HPDE6-E6E7 (cell line): ENCODE results near the gene PER1.
"Not testable (repeated sequence)": the region's sequence is repeated elsewhere in the genome, so short reads cannot be mapped to it uniquely, and the experiment has no call there.

Experiments used
- DNase-seq: peaks from one replicate; pipeline ENCODE4 v3.0.0; 2011; ENCODE audit warnings: missing footprints; ENCODE audit errors: extremely low spot score

PER1 gene

GRCh38 chr17:8152112-8152775 is at the start of gene PER1:
Gene PER1 (minus strand): TSS chr17:8152404. CDS start chr17:8150706, 1,698 bp downstream.
- peak; percentile 84 for DNase-seq

DNA sequence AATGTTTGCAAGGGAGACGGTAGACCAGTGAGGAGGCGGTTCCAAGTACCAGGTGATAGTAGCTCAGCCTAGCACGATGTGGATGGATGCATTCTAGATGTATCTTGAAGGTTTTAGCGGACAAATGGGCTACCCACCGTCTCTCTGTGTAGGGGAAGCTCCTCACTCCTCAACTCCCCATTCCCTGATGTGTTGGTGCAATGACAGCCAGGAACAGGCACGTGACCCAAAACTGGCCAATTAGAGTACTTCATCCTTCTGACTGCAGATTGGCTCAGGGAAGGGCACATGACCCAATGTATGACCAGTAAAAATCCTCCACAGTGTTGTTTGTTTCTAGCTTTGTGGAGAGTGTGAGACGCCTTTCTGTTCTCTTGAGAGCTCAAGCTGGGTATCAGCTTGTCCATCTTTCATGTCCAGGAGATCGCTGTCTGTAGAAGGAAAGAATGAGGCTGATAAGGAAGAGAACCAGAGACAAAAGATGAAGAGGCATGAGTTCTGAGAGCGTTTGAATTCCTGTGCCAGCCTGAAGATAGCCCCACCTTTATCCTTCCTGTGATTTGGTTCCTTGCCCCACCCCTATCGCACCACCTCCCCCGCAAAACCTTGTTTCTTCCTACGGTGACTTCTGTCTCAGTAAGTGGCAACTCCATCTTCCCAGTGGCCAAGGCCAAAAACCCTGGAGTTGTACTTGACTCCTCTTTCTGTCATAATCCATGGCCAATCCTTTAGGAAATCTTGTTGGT is 40.0 kb upstream of the PER1 start:
- DNase-seq: peak; percentile 63

DNA sequence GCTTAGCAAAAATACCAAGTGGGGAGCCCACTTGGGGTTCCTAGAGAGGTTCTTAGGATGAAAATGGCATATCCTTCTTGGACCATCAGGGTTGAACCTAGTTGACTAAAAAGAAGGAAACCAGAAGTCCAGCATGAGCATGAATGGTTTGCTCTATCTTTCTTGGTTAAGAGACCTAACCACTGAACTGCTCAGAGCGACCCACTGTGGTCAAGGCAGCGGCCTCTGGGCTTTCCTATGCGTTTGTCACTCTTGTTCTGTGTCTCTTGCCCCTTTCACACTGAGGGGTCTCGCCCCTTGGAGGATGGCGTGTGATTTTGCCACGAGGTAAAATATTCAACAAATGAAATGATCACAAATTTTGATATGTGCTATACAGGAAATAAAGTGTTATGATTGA is 38.3 kb upstream of the PER1 start:
- no peak for DNase-seq

DNA sequence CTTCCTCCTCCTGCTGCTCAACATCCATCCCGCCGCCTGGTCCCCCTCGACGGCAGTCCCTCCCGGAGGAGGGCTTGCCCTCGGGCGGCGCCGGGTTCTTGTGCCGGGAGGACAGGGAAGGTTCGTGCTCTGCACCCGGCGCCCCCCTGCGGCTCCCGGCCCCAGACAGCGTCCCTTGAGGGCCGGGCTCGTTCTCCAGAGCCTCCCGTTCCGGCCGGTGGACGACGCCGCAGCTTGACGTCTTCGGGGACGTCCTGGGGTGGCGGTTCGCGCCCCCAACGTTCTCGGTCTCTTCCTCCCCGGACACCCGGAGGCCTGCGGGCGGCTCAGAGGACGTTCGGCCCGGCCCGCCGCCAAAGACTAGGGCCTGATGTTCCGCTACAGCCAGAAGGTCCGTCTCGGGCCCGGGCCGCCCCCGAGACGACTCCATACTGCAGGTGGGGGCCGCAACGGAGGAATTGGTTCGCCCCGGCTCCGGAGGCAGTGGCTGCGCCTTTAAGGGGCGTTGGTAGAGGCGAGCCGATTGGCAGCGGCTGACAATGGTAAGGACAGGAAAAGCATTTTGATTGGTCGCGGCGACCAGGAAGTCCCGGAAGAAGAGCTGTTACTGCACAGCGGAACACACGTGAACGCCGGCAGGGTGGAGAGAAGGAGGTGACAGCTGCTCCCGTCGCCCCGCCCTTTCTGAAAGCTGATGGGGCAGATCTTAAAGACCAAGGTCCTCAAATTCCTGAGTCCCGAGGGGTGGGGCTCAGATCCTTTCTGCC is 37.7 kb upstream of the PER1 start, which contains the start of gene BORCS6:
Gene BORCS6, minus strand, starts transcription at position 470 of the 767 bp plus-strand sequence. Its CDS starts 40 bp downstream, at position 430.
- peak; percentile 81 for DNase-seq

GRCh38 chr17:8189041-8189710 is 37.0 kb upstream of the PER1 start:
- no peak for DNase-seq

DNA sequence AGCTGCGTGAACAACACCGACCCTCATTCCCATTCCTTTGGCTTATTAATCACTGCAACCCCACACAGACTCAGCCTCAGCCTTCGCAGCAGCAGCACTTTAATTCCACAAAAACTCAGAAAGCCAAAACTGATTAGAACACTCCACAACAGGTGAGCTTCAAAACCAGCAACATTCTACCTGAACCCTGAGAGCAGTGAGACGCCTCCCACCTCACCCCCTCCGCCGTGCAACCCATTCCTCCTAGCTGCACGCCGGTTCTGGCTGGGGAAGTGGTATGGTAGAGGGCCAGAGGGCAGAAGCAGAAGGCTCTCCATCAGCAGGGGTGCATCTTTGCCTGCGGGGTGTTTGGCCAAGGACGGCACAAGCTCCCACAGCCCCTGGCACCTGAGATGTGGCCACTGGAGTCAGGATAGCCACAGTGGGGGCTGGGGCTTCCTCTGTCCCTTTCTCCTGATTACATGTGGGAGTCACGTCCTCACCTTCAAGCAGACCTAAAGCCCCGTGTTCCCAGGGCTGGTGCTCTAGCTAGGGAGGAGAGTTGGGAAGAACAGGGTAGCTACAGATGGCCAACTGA is 36.1 kb upstream of the PER1 start:
- DNase-seq: no peak

DNA sequence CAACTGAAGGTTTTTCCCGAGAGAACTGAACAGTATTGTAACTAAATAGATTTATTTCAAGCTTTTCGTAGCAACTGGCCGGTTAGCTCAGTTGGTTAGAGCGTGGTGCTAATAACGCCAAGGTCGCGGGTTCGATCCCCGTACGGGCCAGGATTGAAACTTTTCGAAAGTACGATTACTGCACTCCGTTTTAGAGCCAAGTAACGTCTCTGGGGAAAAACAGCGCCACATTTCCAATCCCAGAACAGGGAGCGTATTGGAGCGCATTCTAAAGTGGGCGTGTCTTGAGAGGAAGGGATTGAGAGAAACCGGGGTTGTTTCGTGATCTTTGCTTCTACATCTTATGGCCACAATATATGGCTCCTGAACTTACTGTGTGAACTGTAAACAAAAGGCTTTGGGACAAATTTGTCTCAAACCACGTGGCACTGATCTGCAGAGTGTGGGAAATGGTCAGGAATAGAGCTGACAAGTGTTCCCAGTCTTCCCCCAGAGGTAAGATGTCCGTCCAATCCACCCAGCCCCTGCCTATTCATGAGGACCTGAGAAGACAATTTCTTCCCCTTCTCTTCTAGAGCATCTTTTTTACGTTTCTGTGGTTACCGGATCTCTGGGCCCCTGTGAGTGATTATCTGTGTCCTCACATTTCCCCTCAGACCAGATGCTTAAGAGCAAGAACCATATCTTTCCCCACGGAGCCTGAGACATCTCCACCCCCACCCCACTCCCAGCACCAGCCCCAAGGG is 35.5 kb upstream of the PER1 start:
- DNase-seq: peak; percentile 69

GRCh38 chr17:8186787-8187516 is 34.7 kb upstream of the PER1 start:
- DNase-seq: peak; percentile 71

DNA sequence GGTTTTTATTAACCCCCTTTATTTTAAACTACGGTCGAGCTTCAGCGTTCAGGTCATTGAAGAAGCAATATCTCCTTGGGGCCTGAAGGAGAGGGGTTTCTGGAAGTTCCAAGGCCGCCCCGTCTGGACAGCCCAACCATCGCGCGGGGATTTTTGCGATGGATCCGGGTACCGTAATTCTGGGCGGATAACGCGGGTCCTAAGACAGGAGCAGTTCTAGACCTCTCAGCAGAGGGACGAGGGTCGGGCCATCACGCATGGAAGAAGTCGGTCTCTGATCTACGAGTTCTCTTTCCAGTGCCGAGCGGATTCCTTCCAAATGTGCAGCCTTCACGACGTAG is 34.2 kb upstream of the PER1 start:
- no peak for DNase-seq

DNA sequence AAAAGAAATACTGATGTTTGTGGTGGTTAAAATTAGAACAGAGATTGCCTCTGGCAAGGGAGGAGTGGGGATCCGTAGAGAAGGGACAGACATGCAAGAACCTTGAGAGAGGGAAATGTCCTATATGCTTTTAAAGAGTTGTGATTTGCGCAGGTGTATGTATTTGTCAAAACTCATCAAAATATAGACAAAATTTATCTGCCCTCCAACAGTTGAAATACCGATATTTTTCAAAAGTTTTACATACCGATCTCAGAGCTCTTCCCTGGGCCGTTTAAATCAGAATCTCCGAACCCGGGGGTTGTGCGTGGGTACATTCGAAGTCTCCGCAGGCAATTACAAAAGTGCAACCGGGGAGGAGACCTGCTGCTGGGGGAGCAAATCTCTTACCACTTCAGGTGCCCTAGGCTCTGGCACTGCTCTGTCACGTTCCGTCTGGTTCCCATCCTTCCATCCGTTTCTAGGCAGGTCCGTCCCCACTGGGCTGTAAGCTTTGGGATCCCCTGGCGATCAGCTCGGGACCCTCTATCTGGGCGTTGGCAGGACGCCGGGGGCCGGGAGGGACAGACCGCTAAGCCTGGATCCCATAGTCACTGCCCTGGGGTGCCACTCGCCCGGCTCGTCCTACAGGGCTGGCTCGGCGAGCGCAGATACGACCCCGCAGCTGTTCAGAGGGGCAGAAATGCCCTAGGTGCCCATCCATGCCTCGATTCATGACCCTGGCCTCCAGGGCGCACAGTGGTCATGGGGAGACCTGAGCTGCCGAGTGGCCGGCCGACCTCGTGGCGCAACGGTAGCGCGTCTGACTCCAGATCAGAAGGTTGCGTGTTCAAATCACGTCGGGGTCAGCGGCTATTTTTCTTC is 33.6 kb upstream of the PER1 start:
- no peak for DNase-seq

GRCh38 chr17:8176998-8177731 is 25.0 kb upstream of the PER1 start:
- DNase-seq: no peak

DNA sequence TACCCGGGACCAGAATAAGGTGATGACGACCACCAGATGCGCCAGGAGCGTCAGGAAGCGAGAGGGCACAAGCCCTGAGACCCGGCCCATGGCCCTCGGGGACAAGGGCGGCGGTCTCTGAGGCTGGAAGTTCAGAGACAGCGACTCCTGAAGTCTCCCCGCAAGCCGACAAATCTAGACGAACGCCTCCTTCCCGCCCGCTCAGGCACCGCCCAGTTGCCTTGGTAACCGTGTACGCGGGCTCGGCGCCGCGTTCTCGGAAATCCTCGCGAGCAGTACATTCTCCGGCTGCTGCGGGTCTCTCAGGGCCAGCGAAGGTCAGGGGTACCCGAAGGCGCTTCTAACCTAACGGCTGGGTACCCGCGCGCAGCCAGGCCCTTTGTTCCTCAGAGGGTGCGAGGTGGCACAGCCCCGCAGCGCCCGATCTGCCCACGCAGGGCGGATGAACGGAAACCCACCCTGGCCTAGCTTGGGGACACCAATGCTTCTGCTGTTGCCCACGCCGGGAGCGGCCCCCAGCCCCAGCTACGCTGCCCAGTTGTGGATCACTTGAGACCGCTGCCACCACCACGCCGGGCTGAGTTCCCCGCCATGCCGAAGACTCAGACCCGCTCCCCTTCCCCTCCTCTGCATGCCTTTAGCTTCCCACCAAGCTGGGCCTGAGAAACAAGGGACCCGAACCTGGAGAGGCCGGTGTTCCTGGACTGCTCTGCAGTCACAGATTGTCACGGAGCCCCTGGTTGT is 24.2 kb upstream of the PER1 start, which contains the start of gene TMEM107:
Gene TMEM107, minus strand, starts transcription at position 184 of the 744 bp plus-strand sequence. Its CDS starts 94 bp downstream, at position 90.
- peak; percentile 64 for DNase-seq

- no peak for DNase-seq
These were observed 23.6 kb upstream of the PER1 start for GRCh38 chr17:8175795-8176196.

DNA sequence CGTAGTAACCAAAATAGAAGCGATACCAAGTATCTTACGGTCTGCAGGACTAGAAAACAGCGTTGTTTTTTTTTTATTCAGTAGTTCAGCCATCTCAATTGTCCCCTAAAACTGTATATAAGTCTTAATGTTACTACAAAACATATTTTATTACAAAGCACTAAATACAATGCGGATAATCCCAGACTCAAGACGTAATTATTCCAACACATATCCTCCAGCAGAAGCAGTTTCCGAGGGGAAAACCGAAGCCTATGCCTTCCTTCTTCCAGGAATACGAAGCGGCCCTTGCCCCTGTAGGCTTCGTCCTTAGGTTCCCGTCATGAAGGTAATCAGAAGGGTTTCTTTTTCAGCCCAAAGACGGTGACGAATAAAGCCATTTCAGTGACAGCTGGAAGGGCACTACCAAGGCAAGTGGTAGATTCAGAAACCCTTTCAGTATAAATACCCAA is 21.7 kb upstream of the PER1 start:
- DNase-seq: no peak

GRCh38 chr17:8173056-8173870 is 21.1 kb upstream of the PER1 start:
- peak; percentile 50 for DNase-seq

DNA sequence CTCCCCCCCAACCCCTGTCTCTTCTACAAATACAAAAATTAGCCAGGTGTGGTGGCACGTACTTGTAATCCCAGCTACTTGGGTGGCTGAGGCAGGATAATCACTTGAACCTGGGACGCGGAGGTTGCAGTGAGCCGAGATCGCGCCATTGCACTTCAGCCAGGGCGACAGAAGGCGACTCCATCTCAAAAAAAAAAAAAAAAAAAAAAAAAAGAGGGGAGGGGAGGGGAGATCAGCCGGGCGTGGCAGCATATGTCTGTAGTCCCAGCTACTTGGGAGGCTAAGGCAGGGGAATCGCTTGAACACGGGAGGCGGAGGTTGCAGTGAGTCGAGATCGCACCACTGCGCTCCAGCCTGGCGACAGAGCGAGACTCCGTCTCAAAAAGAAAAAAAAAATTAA is 18.0 kb upstream of the PER1 start:
- not testable (repeated sequence) for DNase-seq

DNA sequence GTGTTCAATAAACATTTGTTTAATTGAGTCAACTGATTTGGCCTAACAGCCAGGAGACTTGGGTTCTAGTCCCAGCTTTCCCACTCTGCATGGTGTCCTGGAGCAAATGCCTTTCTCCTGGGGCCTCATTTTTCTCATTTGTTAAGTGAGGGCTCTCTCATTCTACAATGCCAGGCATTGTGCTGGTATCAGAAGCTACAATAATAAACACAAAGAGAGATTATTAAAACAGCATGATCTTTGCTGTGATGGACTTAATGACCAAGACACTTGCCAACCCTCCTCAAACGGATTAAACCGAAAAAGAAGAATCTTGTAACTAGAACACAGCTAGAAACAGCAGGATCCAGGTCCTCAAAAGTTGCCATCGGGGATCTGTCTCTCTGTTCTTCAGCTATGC is 15.3 kb upstream of the PER1 start:
- no peak for DNase-seq
